DMS153 (cell line): ENCODE results near the gene CIAO3.
"Not testable (repeated sequence)": the region's sequence is repeated elsewhere in the genome, so short reads cannot be mapped to it uniquely, and the experiment has no call there.

Experiments
- DNase-seq: peaks from one replicate; lab custom pipeline; 2025; lab: John Stamatoyannopoulos, UW

CIAO3 gene

GRCh38 chr16:692356-693108, 48.3 kb downstream of the CIAO3 start:
- no peak for DNase-seq

- not testable (repeated sequence) for DNase-seq
Measured at GRCh38 chr16:691242-691641, 49.6 kb downstream of the CIAO3 start.

GRCh38 chr16:689175-689897, 51.5 kb downstream of the CIAO3 start:
- DNase-seq = no peak

- no peak for DNase-seq
Measured at GRCh38 chr16:687499-687898, 53.3 kb downstream of the CIAO3 start.

- no peak for DNase-seq
Measured at GRCh38 chr16:686459-687260, 54.1 kb downstream of the CIAO3 start.

GRCh38 chr16:685967-686366, 54.8 kb downstream of the CIAO3 start:
- DNase-seq = peak; percentile 49

- DNase-seq = peak; percentile 86
Measured at GRCh38 chr16:684961-685696, 55.7 kb downstream of the CIAO3 start.

- peak; percentile 96 for DNase-seq
Measured at GRCh38 chr16:684071-684794, 56.6 kb downstream of the CIAO3 start, which contains the start of gene JMJD8. JMJD8 (minus strand) TSS chr16:684334; CDS start chr16:684319, 15 bp downstream.

DNA sequence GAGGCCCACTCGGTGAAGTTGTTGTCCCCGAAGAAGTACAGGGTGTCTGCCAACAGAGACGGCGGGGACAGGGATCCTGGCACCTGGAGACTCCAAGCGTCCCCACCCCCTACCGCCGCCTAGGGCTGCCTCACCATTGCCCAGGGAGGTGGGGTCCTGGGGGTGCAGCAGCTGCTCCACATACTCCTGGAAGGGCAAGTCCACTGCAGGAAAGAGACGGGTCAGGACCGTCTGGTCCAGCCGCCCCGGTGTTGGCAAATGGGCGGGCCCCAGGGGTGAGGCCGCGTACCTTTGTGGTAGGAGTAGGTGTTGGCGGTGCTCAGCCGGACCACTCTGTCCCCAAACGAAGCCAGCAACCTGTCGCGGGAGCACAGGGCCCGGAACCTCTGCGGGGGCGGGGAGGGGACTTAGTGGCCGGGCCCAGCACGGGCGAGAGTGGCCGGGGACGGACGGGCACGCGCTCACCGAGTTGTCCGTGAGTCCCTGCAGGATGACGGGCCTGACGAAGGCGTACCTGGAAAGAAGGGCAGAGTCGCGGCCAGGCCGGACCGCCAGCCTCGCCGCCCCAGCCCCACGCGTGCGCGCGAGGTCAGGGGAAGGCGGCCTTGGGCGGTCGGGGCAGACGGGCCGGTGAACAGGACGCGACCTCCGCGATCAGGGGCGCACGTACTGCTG, 57.3 kb downstream of the CIAO3 start:
- DNase-seq = no peak

GRCh38 chr16:682493-683395, 58.1 kb downstream of the CIAO3 start:
- DNase-seq = no peak

DNA sequence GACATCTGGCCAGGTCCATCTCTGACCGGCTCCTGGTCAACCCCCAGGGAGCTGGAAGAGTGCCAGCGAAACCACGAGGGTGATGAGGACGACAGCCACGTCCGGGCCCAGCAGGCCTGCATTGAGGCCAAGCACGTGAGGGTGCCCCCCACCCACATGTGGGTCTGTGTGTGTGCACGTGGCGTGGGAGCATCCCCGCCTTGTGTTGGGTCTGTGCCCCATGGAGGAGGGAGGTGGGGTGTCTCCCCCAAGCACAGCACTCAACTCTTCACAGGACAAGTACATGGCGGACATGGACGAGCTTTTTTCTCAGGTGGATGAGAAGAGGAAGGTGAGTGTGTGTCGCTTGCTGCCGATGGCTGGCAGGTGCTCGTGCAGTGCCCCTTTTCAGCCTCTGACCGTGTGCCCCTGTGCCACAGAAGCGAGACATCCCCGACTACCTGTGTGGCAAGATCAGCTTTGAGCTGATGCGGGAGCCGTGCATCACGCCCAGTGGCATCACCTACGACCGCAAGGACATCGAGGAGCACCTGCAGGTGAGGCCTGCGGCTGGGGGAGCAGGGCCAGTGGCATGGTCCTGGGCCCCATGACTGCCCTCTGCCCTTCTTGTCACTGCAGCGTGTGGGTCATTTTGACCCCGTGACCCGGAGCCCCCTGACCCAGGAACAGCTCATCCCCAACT, 58.9 kb downstream of the CIAO3 start:
- DNase-seq = no peak

- no peak for DNase-seq
Measured at GRCh38 chr16:680967-681745, 59.6 kb downstream of the CIAO3 start.

DNA sequence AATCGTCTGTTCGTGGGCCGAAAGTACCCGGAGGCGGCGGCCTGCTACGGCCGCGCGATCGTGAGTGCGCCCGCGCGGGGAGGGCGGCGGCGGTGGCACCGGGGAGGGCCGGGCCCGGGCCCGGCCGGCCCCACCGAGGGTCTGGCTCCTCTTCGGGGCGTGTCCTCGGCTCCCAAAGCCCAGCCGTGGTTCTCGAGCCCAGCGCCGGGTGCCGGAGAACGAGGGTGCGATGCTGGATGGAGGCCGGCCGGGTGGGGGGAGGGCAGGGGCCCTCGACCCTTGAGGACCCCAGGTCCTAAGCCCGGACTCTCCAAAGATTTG, 60.2 kb downstream of the CIAO3 start:
- no peak for DNase-seq

DNA sequence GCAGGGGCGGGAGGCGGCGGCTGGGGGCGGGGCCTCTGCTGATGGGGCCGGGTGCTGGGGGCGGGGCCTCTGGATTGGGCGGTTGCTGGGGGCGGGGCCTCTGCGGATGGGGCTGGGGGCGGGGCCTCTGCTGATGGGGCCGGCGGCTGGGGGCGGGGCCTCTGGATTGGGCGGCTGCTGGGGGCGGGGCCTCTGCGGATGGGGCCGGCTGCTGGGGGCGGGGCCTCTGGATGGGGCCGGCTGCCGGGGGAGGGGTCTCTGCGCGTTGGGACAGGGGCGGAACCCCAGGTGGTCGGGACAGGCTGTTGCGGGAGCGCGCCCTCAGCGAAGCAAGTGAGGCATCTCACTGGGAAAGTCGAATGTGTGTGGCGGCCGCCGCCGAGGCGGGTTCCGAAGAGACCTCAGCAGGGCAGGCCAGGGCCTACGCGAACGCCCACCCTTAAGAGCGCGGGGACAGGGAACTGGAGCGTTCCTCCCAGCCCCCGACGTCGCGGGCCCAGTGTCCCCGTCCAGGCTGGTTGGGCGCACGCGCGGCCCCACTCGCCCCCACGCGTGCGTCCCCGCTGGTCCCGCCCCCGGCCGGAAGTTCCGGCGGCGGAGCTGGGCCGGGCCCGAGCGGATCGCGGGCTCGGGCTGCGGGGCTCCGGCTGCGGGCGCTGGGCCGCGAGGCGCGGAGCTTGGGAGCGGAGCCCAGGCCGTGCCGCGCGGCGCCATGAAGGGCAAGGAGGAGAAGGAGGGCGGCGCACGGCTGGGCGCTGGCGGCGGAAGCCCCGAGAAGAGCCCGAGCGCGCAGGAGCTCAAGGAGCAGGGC, 60.8 kb downstream of the CIAO3 start, which contains the start of gene STUB1:
STUB1 (plus strand) TSS at position 597 of the 811 bp plus-strand sequence; CDS start at position 713, 116 bp downstream.
- peak; percentile 56 for DNase-seq
